ENCODE data around the gene UPK3B. TPM values are rescaled to one million over a fixed set of nuclear protein-coding genes. Genes with fewer than 3 reads are reported as not detected.
"Not testable (repeated sequence)": the region's sequence is repeated elsewhere in the genome, so short reads cannot be mapped to it uniquely, and the experiment has no call there.

UPK3B gene
- total RNA-seq, 1 donor from 2014 or later, result 0.64 TPM

DNA sequence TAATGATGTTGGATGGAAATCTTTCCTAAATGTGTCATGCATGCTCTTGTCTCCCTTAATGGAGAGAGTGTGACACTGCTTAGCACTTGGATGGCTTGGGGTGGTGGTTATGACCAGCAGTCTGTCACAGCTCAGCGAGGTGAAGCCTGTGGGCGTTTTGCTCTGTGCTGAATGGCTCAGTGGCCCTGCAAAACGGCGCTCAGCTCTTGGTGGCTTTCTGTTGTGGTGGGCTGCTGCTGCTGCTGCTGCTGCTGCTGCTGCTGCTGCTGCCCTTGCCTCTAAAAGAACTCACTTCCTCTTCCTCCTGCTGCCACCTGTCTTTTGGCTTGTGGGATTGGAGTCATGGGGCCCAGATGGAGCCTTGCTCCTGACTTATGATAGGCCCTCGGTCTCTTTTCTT, 23.7 kb upstream of the UPK3B start:
- H3K4me1 Mint-ChIP-seq (ENCODE audit: low read depth, unreplicated experiment); H3K27ac ChIP-seq (ENCODE audit: low read depth, low read length); H3K9ac ChIP-seq (ENCODE audit: low read length); H3K27me3 Mint-ChIP-seq (ENCODE audit: low read depth, unreplicated experiment); H3K4me3 Mint-ChIP-seq (ENCODE audit: unreplicated experiment); H3K4me2 ChIP-seq (ENCODE audit: low read length); H3K27ac Mint-ChIP-seq (ENCODE audit: unreplicated experiment); H2AFZ ChIP-seq (ENCODE audit: low read depth, low read length); H3K9me3 Mint-ChIP-seq (ENCODE audit: unreplicated experiment); H3K27me3 ChIP-seq (ENCODE audit: insufficient read depth, low read length); H3K4me3 ChIP-seq (ENCODE audit: insufficient read depth, low read depth, low read length); H4K20me1 ChIP-seq (ENCODE audit: insufficient read depth, low read length); H3K9me3 ChIP-seq (ENCODE audit: insufficient read depth, low read depth, low read length); FAIRE-seq; DNase-seq (ENCODE audit: low read depth); H3K79me2 ChIP-seq (ENCODE audit: insufficient read depth, low read length); H3K36me3 Mint-ChIP-seq (ENCODE audit: low read depth, unreplicated experiment); H3K4me1 ChIP-seq (ENCODE audit: insufficient read depth, low read length); H3K36me3 ChIP-seq (ENCODE audit: insufficient read depth, low read length): not testable (repeated sequence)

DNA sequence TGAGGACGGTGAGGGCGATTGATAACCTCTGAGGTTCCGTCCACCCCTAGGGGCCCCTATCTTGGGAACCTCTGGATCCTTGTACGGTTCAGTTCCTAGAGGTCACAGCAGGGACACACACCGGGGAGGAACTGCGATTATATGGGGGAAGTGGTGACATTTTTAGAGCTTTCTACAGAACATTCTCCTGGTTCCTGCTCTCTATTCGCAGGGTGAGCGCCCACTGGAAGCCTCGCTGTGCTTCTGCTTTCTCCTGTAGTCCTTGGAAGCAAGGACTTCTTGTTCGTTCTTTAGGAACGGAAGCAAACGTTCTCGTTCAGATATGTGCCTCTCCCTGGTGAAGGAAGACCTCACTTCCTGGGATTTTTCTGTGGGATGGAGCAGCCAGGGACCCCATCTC, 22.4 kb upstream of the UPK3B start:
- not testable (repeated sequence) for H3K27me3 ChIP-seq (ENCODE audit: insufficient read depth, low read length); H3K9me3 ChIP-seq (ENCODE audit: insufficient read depth, low read depth, low read length); H3K4me3 Mint-ChIP-seq (ENCODE audit: unreplicated experiment); H3K27me3 Mint-ChIP-seq (ENCODE audit: low read depth, unreplicated experiment); H3K36me3 Mint-ChIP-seq (ENCODE audit: low read depth, unreplicated experiment); FAIRE-seq; H3K4me3 ChIP-seq (ENCODE audit: insufficient read depth, low read depth, low read length); H3K4me2 ChIP-seq (ENCODE audit: low read length); H3K9me3 Mint-ChIP-seq (ENCODE audit: unreplicated experiment); H4K20me1 ChIP-seq (ENCODE audit: insufficient read depth, low read length); DNase-seq (ENCODE audit: low read depth); H2AFZ ChIP-seq (ENCODE audit: low read depth, low read length); H3K79me2 ChIP-seq (ENCODE audit: insufficient read depth, low read length); H3K27ac Mint-ChIP-seq (ENCODE audit: unreplicated experiment); H3K36me3 ChIP-seq (ENCODE audit: insufficient read depth, low read length); H3K9ac ChIP-seq (ENCODE audit: low read length); H3K27ac ChIP-seq (ENCODE audit: low read depth, low read length); H3K4me1 Mint-ChIP-seq (ENCODE audit: low read depth, unreplicated experiment); H3K4me1 ChIP-seq (ENCODE audit: insufficient read depth, low read length)

DNA sequence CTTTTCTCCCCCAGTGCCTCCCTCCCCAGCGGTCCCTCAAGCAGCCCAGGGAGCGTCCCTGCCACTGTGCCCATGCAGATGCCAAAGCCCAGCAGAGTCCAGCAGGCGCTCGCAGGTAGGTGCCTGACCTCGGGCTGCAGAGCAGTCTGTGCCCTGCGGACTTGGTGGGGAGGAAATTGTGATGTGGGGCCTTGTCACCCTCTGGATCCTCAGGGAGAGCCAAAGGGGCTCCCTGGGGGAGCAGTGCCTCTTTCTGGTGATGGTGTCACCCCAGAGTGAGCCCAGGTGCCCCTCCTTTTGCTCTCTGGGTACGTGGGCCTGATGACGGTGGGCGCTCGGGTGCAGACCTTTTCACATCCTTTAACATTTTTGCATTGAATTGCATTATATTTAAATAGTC, 18.2 kb upstream of the UPK3B start:
- not testable (repeated sequence) for H3K27ac Mint-ChIP-seq (ENCODE audit: unreplicated experiment); H3K27ac ChIP-seq (ENCODE audit: low read depth, low read length); H3K27me3 ChIP-seq (ENCODE audit: insufficient read depth, low read length); H3K9ac ChIP-seq (ENCODE audit: low read length); H3K4me1 Mint-ChIP-seq (ENCODE audit: low read depth, unreplicated experiment); H3K4me3 Mint-ChIP-seq (ENCODE audit: unreplicated experiment); H3K36me3 Mint-ChIP-seq (ENCODE audit: low read depth, unreplicated experiment); H3K4me3 ChIP-seq (ENCODE audit: insufficient read depth, low read depth, low read length); H4K20me1 ChIP-seq (ENCODE audit: insufficient read depth, low read length); H3K9me3 ChIP-seq (ENCODE audit: insufficient read depth, low read depth, low read length); H3K79me2 ChIP-seq (ENCODE audit: insufficient read depth, low read length); DNase-seq (ENCODE audit: low read depth); H3K4me1 ChIP-seq (ENCODE audit: insufficient read depth, low read length); H3K36me3 ChIP-seq (ENCODE audit: insufficient read depth, low read length); H2AFZ ChIP-seq (ENCODE audit: low read depth, low read length); H3K27me3 Mint-ChIP-seq (ENCODE audit: low read depth, unreplicated experiment); FAIRE-seq; H3K4me2 ChIP-seq (ENCODE audit: low read length); H3K9me3 Mint-ChIP-seq (ENCODE audit: unreplicated experiment)

DNA sequence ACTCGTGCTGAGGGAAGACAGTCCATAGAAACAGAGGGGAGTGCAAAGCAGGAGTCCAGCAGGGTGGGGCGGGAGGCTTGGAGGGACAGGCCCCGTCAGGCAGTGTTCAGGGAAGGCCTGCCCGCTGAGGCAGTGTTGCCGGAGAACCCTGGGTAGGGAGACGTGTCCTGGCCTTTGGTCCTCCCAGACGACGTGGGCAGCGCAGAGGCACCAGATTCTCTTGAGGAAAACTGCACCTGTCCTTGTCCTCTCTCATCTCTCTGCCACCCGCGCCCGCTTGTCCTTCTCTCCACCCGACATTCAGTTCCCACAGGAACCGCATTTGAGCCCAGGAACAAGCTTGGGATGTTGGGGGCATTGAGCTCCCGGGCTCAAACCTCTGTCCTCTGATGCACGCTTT, 14.6 kb upstream of the UPK3B start:
- not testable (repeated sequence) for H4K20me1 ChIP-seq (ENCODE audit: insufficient read depth, low read length); H3K79me2 ChIP-seq (ENCODE audit: insufficient read depth, low read length); H3K9ac ChIP-seq (ENCODE audit: low read length); H3K4me1 Mint-ChIP-seq (ENCODE audit: low read depth, unreplicated experiment); H3K9me3 Mint-ChIP-seq (ENCODE audit: unreplicated experiment); H3K4me3 ChIP-seq (ENCODE audit: insufficient read depth, low read depth, low read length); H3K27ac Mint-ChIP-seq (ENCODE audit: unreplicated experiment); H3K4me3 Mint-ChIP-seq (ENCODE audit: unreplicated experiment); H3K27me3 ChIP-seq (ENCODE audit: insufficient read depth, low read length); H2AFZ ChIP-seq (ENCODE audit: low read depth, low read length); H3K9me3 ChIP-seq (ENCODE audit: insufficient read depth, low read depth, low read length); H3K36me3 Mint-ChIP-seq (ENCODE audit: low read depth, unreplicated experiment); FAIRE-seq; H3K4me2 ChIP-seq (ENCODE audit: low read length); DNase-seq (ENCODE audit: low read depth); H3K27me3 Mint-ChIP-seq (ENCODE audit: low read depth, unreplicated experiment); H3K27ac ChIP-seq (ENCODE audit: low read depth, low read length); H3K4me1 ChIP-seq (ENCODE audit: insufficient read depth, low read length); H3K36me3 ChIP-seq (ENCODE audit: insufficient read depth, low read length)

DNA sequence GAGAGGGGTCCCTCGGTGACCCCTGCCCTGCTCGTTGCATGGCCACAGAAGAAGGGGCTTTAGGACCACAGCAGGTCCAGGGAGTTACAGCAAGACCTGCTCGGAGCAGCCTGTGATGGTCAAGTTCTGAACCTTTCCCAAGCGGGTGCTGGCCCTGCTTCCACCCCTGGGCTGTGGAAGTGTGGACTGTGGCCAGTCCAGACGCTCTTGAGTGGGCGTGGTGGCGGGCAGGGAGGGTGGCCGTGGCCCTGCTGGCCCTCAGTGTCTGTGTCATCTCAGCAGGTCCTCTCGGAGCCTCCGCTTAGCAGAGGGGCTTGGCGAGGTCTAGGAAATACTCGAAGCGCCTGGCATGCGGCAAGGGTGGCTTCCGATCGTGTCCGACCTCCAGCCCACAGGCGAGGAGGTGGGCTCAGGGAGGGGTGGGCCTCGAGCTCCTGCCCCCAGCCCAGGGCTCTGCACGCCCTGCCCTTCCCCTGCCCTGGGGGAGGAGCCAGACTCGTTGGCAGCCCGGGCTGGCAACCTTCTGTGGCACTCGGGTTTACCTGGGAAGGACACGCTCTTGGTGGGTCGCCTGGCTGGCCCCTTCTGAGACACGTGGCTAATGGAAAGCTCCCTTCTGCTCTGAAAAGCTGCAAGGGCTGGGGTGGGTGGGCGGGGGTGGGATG, 12.3 kb upstream of the UPK3B start:
- not testable (repeated sequence) for H3K27ac Mint-ChIP-seq (ENCODE audit: unreplicated experiment); H3K9me3 ChIP-seq (ENCODE audit: insufficient read depth, low read depth, low read length); H3K36me3 ChIP-seq (ENCODE audit: insufficient read depth, low read length); H3K4me1 Mint-ChIP-seq (ENCODE audit: low read depth, unreplicated experiment); H3K27me3 ChIP-seq (ENCODE audit: insufficient read depth, low read length); H2AFZ ChIP-seq (ENCODE audit: low read depth, low read length); H3K36me3 Mint-ChIP-seq (ENCODE audit: low read depth, unreplicated experiment); H3K9me3 Mint-ChIP-seq (ENCODE audit: unreplicated experiment); H4K20me1 ChIP-seq (ENCODE audit: insufficient read depth, low read length); H3K4me2 ChIP-seq (ENCODE audit: low read length); DNase-seq (ENCODE audit: low read depth); H3K4me3 ChIP-seq (ENCODE audit: insufficient read depth, low read depth, low read length); H3K27me3 Mint-ChIP-seq (ENCODE audit: low read depth, unreplicated experiment); H3K4me3 Mint-ChIP-seq (ENCODE audit: unreplicated experiment); H3K27ac ChIP-seq (ENCODE audit: low read depth, low read length); H3K9ac ChIP-seq (ENCODE audit: low read length); H3K79me2 ChIP-seq (ENCODE audit: insufficient read depth, low read length); H3K4me1 ChIP-seq (ENCODE audit: insufficient read depth, low read length); FAIRE-seq

DNA sequence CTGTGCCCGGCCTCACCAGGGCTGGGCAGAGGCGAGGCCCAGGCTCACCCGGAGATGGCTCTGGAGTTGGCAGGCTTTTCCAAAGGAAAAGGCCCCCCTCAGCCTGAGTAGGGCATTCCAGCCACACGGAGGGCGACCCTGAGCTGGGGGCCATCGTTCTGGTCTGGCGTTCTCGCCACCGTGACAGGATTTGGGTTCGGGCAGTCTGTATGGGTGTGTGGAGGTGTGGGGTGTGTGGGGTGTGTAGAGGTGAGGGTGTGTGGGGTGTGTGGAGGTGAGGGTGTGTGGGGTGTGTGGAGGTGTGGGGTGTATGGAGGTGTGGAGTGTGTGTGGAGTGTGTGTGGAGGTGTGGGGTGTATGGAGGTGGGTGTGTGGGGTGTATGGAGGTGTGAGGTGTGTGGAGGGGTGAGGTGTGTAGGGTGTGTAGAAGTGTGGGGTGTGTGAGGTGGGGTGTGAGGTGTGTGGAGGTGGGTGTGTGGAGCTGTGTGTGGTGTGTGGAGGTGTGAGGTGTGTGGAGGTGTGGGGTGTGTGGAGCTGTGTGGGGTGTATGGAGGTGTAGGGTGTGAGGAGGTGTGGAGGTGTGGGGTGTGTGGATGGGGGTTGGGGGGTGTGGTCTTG, 11.7 kb upstream of the UPK3B start:
- not testable (repeated sequence) for H4K20me1 ChIP-seq (ENCODE audit: insufficient read depth, low read length); H3K27ac Mint-ChIP-seq (ENCODE audit: unreplicated experiment); FAIRE-seq; H3K27ac ChIP-seq (ENCODE audit: low read depth, low read length); H3K9me3 ChIP-seq (ENCODE audit: insufficient read depth, low read depth, low read length); H3K27me3 ChIP-seq (ENCODE audit: insufficient read depth, low read length); H3K36me3 Mint-ChIP-seq (ENCODE audit: low read depth, unreplicated experiment); H3K27me3 Mint-ChIP-seq (ENCODE audit: low read depth, unreplicated experiment); H3K79me2 ChIP-seq (ENCODE audit: insufficient read depth, low read length); H3K4me2 ChIP-seq (ENCODE audit: low read length); H3K4me3 ChIP-seq (ENCODE audit: insufficient read depth, low read depth, low read length); H3K36me3 ChIP-seq (ENCODE audit: insufficient read depth, low read length); H2AFZ ChIP-seq (ENCODE audit: low read depth, low read length); H3K4me1 ChIP-seq (ENCODE audit: insufficient read depth, low read length); H3K4me1 Mint-ChIP-seq (ENCODE audit: low read depth, unreplicated experiment); H3K9me3 Mint-ChIP-seq (ENCODE audit: unreplicated experiment); DNase-seq (ENCODE audit: low read depth); H3K9ac ChIP-seq (ENCODE audit: low read length); H3K4me3 Mint-ChIP-seq (ENCODE audit: unreplicated experiment)

Data from astrocyte (in vitro differentiated cells and primary cell).